Inferior parietal cortex (tissue), 1 donor: ENCODE measurements around the gene SPG21.

Experiments
- DNase-seq: peaks from one replicate; pipeline ENCODE4 v3.0.0-alpha.2; 2016; ENCODE audit errors: extremely low spot score

Gene SPG21

GRCh38 chr15:64942356-64942755 lies 47.4 kb downstream of the SPG21 start:
- DNase-seq, result no peak

DNA sequence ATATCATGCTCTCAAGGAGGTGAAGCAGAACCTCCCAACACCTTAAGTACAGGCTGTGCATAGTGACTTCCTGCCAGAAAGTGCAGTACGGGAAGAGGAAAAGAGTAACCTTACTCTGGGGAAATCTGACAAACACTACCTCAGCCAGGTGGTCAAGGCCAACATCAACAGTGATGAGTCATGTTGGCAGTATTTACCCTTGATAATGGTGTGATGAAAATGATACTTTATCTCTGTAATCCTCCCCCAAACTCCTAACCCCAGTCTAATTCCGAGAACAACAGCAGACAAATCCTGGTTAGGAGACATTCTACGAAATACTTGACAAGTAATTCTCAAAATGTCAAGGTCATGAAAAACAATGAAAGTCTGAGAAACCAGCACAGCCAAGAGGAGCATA lies 51.5 kb downstream of the SPG21 start:
- DNase-seq, result no peak

DNA sequence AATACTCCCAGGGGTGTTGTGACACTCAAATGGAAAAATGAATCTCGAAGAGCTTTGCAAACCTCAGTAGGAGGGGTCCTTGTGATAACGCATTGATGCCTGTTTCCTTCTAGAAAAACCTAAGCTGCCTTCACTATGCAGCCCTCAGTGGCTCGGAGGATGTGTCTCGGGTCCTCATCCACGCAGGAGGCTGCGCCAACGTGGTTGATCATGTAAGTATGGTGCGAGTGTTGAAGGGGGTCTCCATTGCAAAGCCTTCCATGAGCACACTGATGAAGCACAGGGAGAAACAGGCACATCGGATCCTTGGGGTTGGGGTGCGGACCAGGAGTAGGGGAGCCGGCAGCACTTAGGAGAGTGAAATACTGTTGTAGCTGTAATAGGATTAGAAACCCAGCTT lies 55.7 kb downstream of the SPG21 start:
- DNase-seq, result no peak

DNA sequence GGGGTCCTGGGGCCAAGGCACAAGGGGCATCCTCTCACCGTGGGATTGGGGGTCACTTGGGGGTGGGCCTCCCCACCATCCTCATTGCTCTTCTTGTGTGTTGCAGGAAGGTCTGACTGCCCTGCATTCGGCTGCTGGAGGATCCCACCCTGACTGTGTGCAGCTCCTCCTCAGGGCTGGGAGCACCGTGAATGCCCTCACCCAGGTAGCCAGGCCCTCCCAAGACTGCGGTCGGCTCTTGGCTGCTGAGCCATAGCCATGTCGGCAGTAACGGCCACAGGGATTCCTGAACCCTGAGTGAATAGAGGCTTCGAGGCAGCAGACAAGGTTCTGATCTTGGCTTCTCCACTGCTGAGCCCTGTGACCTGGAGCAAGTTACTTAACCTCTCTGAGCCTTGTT lies 58.3 kb downstream of the SPG21 start:
- DNase-seq, result no peak

DNA sequence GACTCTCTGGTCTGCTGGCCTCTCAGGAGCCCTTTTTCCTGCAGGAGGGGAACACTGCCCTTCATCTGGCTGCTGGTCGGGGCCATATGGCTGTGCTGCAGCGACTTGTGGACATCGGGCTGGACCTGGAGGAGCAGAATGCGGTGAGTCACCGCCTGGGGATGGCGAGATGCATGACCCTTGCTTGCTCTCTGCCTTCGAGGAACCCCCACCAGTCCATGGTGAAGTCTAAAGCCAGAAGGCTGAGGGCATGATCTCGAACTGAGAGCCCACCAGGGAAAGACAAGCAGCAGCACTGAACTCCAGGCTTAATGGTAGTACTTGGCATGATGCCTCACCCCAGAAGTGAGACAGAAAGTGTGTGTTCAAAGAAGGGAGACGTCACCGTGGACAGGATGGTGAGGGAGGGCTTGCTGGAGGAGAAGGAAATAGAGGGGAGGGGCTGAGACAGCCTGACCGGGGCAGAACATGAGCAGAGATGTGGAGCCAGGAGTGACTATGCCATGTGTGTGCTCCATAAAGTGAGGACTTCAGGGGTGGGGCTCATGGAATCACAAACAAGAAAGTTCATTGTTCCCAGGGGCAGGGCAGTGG lies 58.8 kb downstream of the SPG21 start:
- no peak for DNase-seq

GRCh38 chr15:64930019-64930652 lies 59.6 kb downstream of the SPG21 start:
- no peak for DNase-seq

GRCh38 chr15:64928626-64929220 lies 61.0 kb downstream of the SPG21 start:
- no peak for DNase-seq

DNA sequence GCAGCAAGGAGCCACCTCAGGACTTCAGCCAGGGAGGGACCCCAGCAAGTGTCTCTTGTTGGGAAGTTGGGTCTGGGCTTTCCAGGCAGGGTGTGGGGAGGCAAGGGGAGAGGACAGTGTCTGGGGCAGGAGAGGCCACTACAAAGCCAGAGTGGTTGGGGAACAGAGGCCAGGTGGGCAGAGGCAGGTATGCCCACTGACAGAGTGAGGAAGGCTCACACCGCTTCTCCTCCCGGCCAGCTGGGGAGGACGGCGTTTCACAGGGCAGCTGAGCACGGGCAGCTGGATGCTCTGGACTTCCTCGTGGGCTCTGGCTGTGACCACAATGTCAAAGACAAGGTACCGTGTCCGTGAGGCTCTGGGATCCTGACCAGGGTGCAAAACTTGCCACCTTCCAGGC lies 63.1 kb downstream of the SPG21 start:
- no peak for DNase-seq

GRCh38 chr15:64925335-64926330 lies 64.1 kb downstream of the SPG21 start:
- DNase-seq, result no peak

DNA sequence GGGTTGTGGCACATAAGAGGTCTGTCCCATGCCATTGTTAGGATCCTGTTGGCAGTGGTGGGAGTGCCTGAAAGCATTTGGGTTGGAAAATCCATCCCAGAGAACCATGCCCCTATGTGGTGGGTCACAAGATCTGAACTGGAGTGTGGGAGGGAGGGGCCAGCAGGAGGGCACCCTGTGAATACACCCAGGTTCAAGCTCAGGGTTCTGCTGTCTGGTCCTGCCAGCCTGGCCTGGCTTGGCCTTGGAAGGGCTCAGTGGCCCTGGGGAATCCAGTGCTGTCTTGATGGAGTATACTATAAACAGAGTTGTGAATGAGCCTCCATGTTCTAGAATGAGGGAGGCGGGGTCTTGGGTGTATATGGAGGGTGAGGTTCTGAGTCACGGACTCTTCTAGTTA lies 66.2 kb downstream of the SPG21 start:
- DNase-seq, result no peak

- DNase-seq, result no peak
Measured at GRCh38 chr15:64921711-64922110, 68.0 kb downstream of the SPG21 start.

DNA sequence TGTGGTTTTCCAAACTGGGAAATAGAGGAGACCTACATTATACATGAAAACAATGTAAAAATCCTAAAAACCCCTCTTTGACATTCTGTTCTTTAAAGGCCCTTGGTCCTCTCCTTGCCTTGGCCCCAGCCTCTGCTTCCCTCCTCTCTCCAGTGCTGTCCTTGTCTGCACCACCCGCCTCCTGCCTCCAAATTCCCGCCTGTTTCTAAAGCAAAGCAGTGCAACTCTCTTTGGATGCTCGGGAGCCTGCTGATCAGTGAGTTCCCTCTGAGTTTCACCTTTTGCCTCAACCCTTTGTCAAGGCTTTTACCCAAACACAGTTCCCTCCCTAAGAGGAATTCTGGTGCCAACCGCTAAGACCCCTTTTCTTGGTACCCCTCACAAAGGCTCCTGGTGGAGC lies 70.0 kb downstream of the SPG21 start:
- DNase-seq, result no peak

DNA sequence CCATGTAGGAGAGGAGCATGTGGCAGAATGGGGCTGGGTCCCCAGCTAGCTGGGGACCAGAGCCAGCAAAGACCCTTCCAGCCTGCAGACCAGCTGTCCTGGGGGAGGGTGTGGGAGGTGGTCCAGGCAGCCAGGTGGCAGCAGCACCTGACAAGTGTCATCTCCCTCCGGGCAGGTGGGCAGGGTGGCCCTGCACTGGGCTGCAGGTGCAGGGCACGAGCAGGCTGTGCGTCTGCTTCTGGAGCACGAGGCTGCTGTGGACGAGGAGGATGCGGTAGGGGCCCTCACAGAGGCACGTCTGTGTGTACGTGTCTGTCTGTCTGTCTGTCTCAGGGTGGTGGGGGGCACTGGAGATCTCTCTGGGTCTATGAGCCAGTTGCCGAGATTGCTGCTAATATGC lies 72.5 kb downstream of the SPG21 start:
- DNase-seq, result no peak

GRCh38 chr15:64916365-64916764 lies 73.3 kb downstream of the SPG21 start:
- no peak for DNase-seq

GRCh38 chr15:64915518-64916227 lies 74.0 kb downstream of the SPG21 start:
- no peak for DNase-seq
